ENCODE measurements around the gene TRIAP1.

GRCh38 chr12:120469450-120470149, 23.4 kb upstream of the TRIAP1 start, which contains the start of gene SRSF9:
- TF ChIP-seq CTCF (IDR thresholded peaks at IDR 0.05; ENCODE audit: extremely low read depth in 1 of 2, insufficient read depth in 1 of 2, low read depth in 1 of 2, low read length in 2 of 2) (peak; percentile 96 to 99), EZH2 (IDR thresholded peaks at IDR 0.05; ENCODE audit: borderline replicate concordance, low read depth, low read length, severe bottlenecking) (no peak)
